ENCODE measurements around the gene HFE.

The HFE gene

DNA sequence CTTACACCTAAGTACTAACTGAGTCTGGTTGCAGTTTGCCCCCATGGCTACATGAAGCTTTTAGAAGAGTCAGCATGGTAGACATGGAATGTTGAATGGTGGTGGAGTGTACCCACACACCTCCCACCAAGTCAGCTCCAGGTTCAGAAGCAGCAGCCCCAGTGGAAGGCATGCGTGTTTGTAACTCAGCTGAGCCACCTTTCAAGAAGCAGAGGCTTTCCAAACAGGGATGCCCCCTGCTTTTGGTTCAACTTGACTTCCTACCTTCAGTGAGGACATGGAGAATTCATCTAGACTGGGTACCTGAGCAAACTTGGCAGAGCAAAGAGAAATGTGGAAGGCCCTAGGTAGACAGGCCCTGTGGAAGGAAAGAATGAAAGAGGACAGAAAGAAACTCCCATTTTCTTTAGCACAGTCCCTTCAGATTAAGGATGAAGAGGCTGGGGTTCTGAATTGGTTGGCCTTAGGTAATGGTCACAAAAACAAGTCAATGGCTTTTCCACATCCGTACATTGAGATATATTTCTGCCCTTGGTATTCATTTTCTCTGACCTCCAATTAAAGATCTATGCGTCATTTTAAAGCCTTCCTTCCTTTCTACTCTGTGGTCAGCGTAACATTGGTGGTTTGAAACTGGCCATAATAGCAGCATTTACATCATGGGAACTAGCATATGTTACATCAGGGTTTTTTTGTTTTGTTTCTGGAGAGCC lies 53.2 kb downstream of the HFE start:
- no peak for FAIRE-seq

DNA sequence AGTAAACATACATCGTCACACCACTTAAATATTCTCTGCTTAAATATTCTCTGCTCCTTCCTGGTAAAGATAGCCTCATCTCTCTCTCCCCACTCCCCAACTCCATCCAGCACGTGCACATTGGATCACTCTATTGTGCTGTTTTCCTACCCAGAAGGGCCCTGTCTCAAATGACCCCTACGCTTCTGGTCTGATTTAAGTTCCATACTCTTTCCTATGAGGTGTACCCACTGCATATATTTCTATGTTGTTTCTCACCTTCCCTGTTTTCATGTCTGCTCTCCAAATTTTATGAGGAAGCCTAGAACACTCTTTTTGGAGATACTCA lies 53.7 kb downstream of the HFE start:
- no peak for FAIRE-seq

DNA sequence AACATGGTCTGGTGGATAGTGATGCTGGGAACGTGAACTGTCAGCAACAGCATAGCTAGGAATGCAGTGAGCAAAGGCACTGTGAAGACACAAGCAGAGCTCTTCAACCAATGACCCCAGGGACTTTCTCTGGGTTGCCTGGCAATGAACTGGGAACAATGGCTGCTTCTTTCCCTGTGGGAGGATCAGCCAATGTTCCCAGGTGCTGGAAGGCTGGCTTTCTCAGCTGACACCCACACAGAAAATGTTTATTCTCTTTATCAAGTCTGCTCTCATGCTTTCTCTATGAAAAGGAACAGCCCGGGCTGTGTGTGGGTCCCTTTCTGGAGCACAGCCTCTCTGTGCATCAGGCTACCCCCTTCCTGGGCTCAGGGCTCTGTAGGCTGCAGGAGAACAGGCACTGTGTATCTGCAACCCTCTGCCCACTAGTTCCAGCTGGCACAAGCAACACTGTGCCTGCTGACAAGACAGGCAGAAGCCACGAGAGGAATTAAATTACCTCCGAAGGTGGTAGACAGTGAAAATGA lies 54.2 kb downstream of the HFE start:
- no peak for FAIRE-seq

DNA sequence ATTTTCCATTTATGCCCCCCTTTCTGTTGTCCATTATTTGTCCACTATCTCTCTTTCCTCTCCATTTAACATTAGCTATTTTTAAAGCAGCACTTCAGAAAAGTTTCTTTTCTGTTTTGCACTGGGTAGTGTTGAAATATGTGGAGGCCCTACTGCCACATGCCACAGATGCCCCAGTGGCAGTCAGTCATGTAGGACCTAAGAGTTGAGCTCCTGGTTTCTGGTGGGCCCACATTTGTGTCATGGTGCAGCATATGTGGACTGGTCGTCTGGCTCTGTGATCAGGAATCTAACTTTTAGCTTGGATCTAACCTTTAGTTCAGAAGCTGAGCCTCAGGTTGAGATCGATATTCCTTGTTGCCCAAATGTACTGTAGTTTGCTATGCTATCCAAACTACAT lies 54.8 kb downstream of the HFE start:
- no peak for FAIRE-seq
